Aorta (tissue), 5 donors: ENCODE data around the gene SLX9. TPM values are rescaled to one million over a fixed set of nuclear protein-coding genes. Genes with fewer than 3 reads are reported as not detected.
A peak's percentile ranks its signal among the peaks of the same experiment; 100 is the strongest.

Experiments used
- ATAC-seq: fragments of 200-7000 bp; cut with Tn5 transposase; one replicate; pipeline ENCODE4 v1.9.1; 2022; ENCODE audit warnings: moderate library complexity; ENCODE audit not compliant: low FRiP score
- DNase-seq, 2 donors: peaks; one replicate each; pipeline ENCODE4 v3.0.0-alpha.2; 2020
- H3K27ac ChIP-seq, 2 donors: one replicate each; pipeline ENCODE4 v1.5.1; 2013; ENCODE audit warnings: low read length in 2 of 2, mild to moderate bottlenecking in 2 of 2, moderate library complexity in 2 of 2, control low read depth in 1 of 2, inconsistent platforms in 1 of 2, low read depth in 1 of 2
- H3K27me3 ChIP-seq, 2 donors: one replicate each; pipeline ENCODE4 v1.6.1; 2013; ENCODE audit warnings: control low read depth in 1 of 2, low read length in 1 of 2, mild to moderate bottlenecking in 1 of 2, moderate library complexity in 1 of 2; ENCODE audit not compliant: insufficient read depth in 2 of 2, control insufficient read depth in 1 of 2
- H3K36me3 ChIP-seq, 2 donors: one replicate each; pipeline ENCODE4 v1.6.1; 2013; ENCODE audit warnings: control low read depth in 1 of 2, low read length in 1 of 2, mild to moderate bottlenecking in 1 of 2; ENCODE audit not compliant: insufficient read depth in 2 of 2, control insufficient read depth in 1 of 2
- H3K4me1 ChIP-seq, 2 donors: one replicate each; pipeline ENCODE4 v1.6.1; 2013; ENCODE audit warnings: low read length in 2 of 2, control low read depth in 1 of 2, mild to moderate bottlenecking in 1 of 2, moderate library complexity in 1 of 2; ENCODE audit not compliant: insufficient read depth in 2 of 2, control insufficient read depth in 1 of 2
- H3K4me3 ChIP-seq, 2 donors: one replicate each; pipeline ENCODE4 v1.5.1; 2013; ENCODE audit warnings: low read length in 2 of 2, control low read depth in 1 of 2, mild to moderate bottlenecking in 1 of 2
- H3K9me3 ChIP-seq: one replicate; pipeline ENCODE4 v1.6.1; 2013; ENCODE audit warnings: mild to moderate bottlenecking, low read length; ENCODE audit not compliant: control insufficient read depth
- WGBS, 2 donors: extraction: QIAGEN DNeasy Blood & Tissue Kit; methylation state at CpG; one replicate each; pipeline ENCODE4 v1.1.7; 2013; 5-methylcytosine and 5-hydroxymethylcytosine counted together
- intact Hi-C, 2 donors: fragments of 100-400 bp; cut with DNase I; formaldehyde crosslinking; loops; one replicate each; pipeline versions ENCODE4 v1.14.2 to v1.15.0; 2022
- polyA plus RNA-seq, 2 donors: library from polyadenylated mRNA; stranded (reverse); fragments of 200-250 nt; gene quantifications; one replicate each; pipeline ENCODE4 v1.2.3, GENCODE V29; 2013
- total RNA-seq, 2 donors: library from RNA; stranded (reverse); fragmentation: NEBNext Ultra II Directional; extraction: Animal tissue kit (Norgen Biotek cat#: 25700); gene quantifications; one replicate each; pipeline ENCODE4 v1.2.1, GENCODE V29; 2021
- donor health status: healthy with polysubstance abuse.
- donor health status: Bipolar disorder and iron deficiency.
- donor health status: DM: no; HTN: no; CAD: no.
- donor health status: DM: no; HTN: no; CAD: no.
- donor health status: DM: yes; HTN: yes; CAD: no.

The SLX9 gene
- total and polyA plus RNA-seq, 4 donors: 17.3 to 29.6 (median 20.3) TPM

GRCh38 chr21:44935533-44935927, 4.3 kb upstream of the SLX9 start:
- no peak overlapping the region for H3K4me3 ChIP-seq
- intact Hi-C loops: loop anchor here in 1 of 2 donors (2.0 kb wide), 1 partner anchor 43 kb away; no protein-coding TSS in a partner anchor
- no peaks in the 10 kb centered on the region for H3K4me1 ChIP-seq
- H3K27ac ChIP-seq: no peak overlapping the region
- H3K9me3 ChIP-seq: no peaks in the 10 kb centered on the region
- ATAC-seq (no peak), DNase-seq (peak; percentile 36 to 41)
- H3K36me3 ChIP-seq: no peaks in the 10 kb centered on the region
- WGBS, 2 donors: 93% methylated on average over 10 of the region's 10 CpGs
- H3K27me3 ChIP-seq: no peaks in the 10 kb centered on the region

- ATAC-seq (no peak), DNase-seq (peak; percentile 14 to 28)
- peaks cover 0 to 2% of the 10 kb centered on the region in 2 donors for H3K36me3 ChIP-seq
- no peak overlapping the region for H3K27ac ChIP-seq
- 87% methylated on average over 18 of the region's 18 CpGs for WGBS, 2 donors
- no peak overlapping the region for H3K4me3 ChIP-seq
- no peaks in the 10 kb centered on the region for H3K9me3 ChIP-seq
- intact Hi-C loops: no loop called here
- H3K4me1 ChIP-seq: no peaks in the 10 kb centered on the region
- H3K27me3 ChIP-seq: no peaks in the 10 kb centered on the region
Observed at GRCh38 chr21:44938772-44939531, 877 bp upstream of the SLX9 start.

GRCh38 chr21:44940116-44940631, 345 bp downstream of the SLX9 start:
- no peak for ATAC-seq
- no peak overlapping the region for H3K27ac ChIP-seq
- 0 to 1% methylated on average over 26 to 53 of the region's 53 CpGs for WGBS, 2 donors
- H3K4me3 ChIP-seq: peak overlapping the region; percentile 86 to 95
- H3K9me3 ChIP-seq: no peaks in the 10 kb centered on the region
- peaks cover 0 to 2% of the 10 kb centered on the region in 2 donors for H3K36me3 ChIP-seq
- no peaks in the 10 kb centered on the region for H3K27me3 ChIP-seq
- intact Hi-C loops: no loop called here
- peak; percentile 46 to 80 for DNase-seq
- H3K4me1 ChIP-seq: no peaks in the 10 kb centered on the region

- ATAC-seq: no peak
- peaks cover 0 to 2% of the 10 kb centered on the region in 2 donors for H3K36me3 ChIP-seq
- H3K9me3 ChIP-seq: no peaks in the 10 kb centered on the region
- WGBS, 2 donors: 88 to 89% methylated on average over 8 of the region's 8 CpGs
- H3K4me1 ChIP-seq: no peaks in the 10 kb centered on the region
- no peak overlapping the region for H3K4me3 ChIP-seq
- H3K27me3 ChIP-seq: no peaks in the 10 kb centered on the region
- H3K27ac ChIP-seq: no peak overlapping the region
- intact Hi-C loops: no loop called here
- peak in 1 of 2 donors; percentile 55 for DNase-seq
Observed at GRCh38 chr21:44941567-44941966, 1.7 kb downstream of the SLX9 start.

GRCh38 chr21:44942566-44942965, 2.7 kb downstream of the SLX9 start:
- H3K4me1 ChIP-seq: no peaks in the 10 kb centered on the region
- WGBS, 2 donors: 85 to 86% methylated on average over 2 of the region's 2 CpGs
- intact Hi-C loops: no loop called here
- H3K27me3 ChIP-seq: no peaks in the 10 kb centered on the region
- no peak overlapping the region for H3K4me3 ChIP-seq
- H3K9me3 ChIP-seq: no peaks in the 10 kb centered on the region
- no peak overlapping the region for H3K27ac ChIP-seq
- DNase-seq (peak in 1 of 2 donors; percentile 0), ATAC-seq (no peak)
- H3K36me3 ChIP-seq: peaks cover 0 to 2% of the 10 kb centered on the region in 2 donors

GRCh38 chr21:44943005-44943685, 3.3 kb downstream of the SLX9 start:
- DNase-seq: peak in 1 of 2 donors; percentile 33
- ATAC-seq: no peak
- intact Hi-C loops: no loop called here

GRCh38 chr21:44943686-44944550, 4.1 kb downstream of the SLX9 start:
- H3K4me3 ChIP-seq: no peak overlapping the region
- H3K36me3 ChIP-seq: peaks cover 0 to 2% of the 10 kb centered on the region in 2 donors
- intact Hi-C loops: no loop called here
- no peaks in the 10 kb centered on the region for H3K27me3 ChIP-seq
- WGBS, 2 donors: 87 to 90% methylated on average over 24 of the region's 24 CpGs
- no peaks in the 10 kb centered on the region for H3K9me3 ChIP-seq
- ATAC-seq: no peak
- peak; percentile 40 to 66 for DNase-seq
- no peak overlapping the region for H3K27ac ChIP-seq
- H3K4me1 ChIP-seq: no peaks in the 10 kb centered on the region

More at GRCh38 chr21:44943005-44943685, 3.3 kb downstream of the SLX9 start:
- no peak overlapping the region for H3K4me3 ChIP-seq
- no peaks in the 10 kb centered on the region for H3K9me3 ChIP-seq
- H3K27ac ChIP-seq: no peak overlapping the region
- no peaks in the 10 kb centered on the region for H3K4me1 ChIP-seq
- WGBS, 2 donors: 86% methylated on average over 15 of the region's 15 CpGs
- peaks cover 0 to 2% of the 10 kb centered on the region in 2 donors for H3K36me3 ChIP-seq
- no peaks in the 10 kb centered on the region for H3K27me3 ChIP-seq

- DNase-seq (peak; percentile 23 to 59), ATAC-seq (no peak)
- no peak overlapping the region for H3K27ac ChIP-seq
- 91 to 94% methylated on average over 10 of the region's 10 CpGs for WGBS, 2 donors
- H3K27me3 ChIP-seq: no peaks in the 10 kb centered on the region
- no peak overlapping the region for H3K4me3 ChIP-seq
- H3K9me3 ChIP-seq: no peaks in the 10 kb centered on the region
- H3K4me1 ChIP-seq: no peaks in the 10 kb centered on the region
- peaks cover 0 to 2% of the 10 kb centered on the region in 2 donors for H3K36me3 ChIP-seq
- intact Hi-C loops: no loop called here
Observed at GRCh38 chr21:44944596-44944995, 4.8 kb downstream of the SLX9 start.
